Cardiac muscle cell (in vitro differentiated cells and primary cell): Measurements from ENCODE around the gene USE1. TPM values are rescaled to one million over a fixed set of nuclear protein-coding genes. Genes with fewer than 3 reads are reported as not detected.

Experiments
- DNase-seq, 2 donors: peaks; one replicate each; pipeline versions ENCODE4 v3.0.0 to v3.0.0-alpha.2; 2010 to 2017; ENCODE audit warnings: low read depth in 1 of 2, low spot score in 1 of 2
- H3K27ac ChIP-seq: fragments of 200-600 bp; sonication (generic); 2 replicates; pipeline ENCODE4 v1.5.1; 2016
- H3K27me3 ChIP-seq: fragments of 200-600 bp; sonication (generic); 2 replicates; pipeline ENCODE4 v1.6.0; 2016; ENCODE audit warnings: control low read depth
- H3K36me3 ChIP-seq: fragments of 200-600 bp; sonication (generic); 2 replicates; pipeline ENCODE4 v1.5.1; 2016; ENCODE audit warnings: control low read depth
- H3K4me1 ChIP-seq: fragments of 200-600 bp; sonication (generic); 2 replicates; pipeline ENCODE4 v1.8.1; 2017; ENCODE audit warnings: low read depth, mild to moderate bottlenecking, mixed run types
- H3K4me3 ChIP-seq: fragments of 200-600 bp; sonication (generic); 2 replicates; pipeline ENCODE4 v1.5.1; 2016; ENCODE audit warnings: mild to moderate bottlenecking
- H3K9me3 ChIP-seq: fragments of 200-600 bp; sonication (generic); 2 replicates; pipeline ENCODE4 v1.5.1; 2017; ENCODE audit warnings: low read depth, mild to moderate bottlenecking, control low read depth
- polyA plus RNA-seq: library from polyadenylated mRNA; unstranded; fragments of >200 nt; fragmentation: Nextera tagmentation; extraction: Ambion mirVana; gene quantifications from 2 replicates; pipeline ENCODE4 v1.2.1, GENCODE V29; 2016
- total RNA-seq: library from RNA; depleted of rRNA; stranded (reverse); fragments of >200 nt; gene quantifications from 2 replicates; pipeline ENCODE4 v1.2.3, GENCODE V29; 2016
- TF ChIP-seq, protein P1 (sequence below): IDR thresholded peaks from 2 replicates; pipeline ENCODE4 v1.5.1; 2012; ENCODE audit warnings: low read depth, mild to moderate bottlenecking, low read length

Gene USE1
- total and polyA plus RNA-seq, 2 experiments from 2014 or later = 28.5 to 38.1 TPM

DNA sequence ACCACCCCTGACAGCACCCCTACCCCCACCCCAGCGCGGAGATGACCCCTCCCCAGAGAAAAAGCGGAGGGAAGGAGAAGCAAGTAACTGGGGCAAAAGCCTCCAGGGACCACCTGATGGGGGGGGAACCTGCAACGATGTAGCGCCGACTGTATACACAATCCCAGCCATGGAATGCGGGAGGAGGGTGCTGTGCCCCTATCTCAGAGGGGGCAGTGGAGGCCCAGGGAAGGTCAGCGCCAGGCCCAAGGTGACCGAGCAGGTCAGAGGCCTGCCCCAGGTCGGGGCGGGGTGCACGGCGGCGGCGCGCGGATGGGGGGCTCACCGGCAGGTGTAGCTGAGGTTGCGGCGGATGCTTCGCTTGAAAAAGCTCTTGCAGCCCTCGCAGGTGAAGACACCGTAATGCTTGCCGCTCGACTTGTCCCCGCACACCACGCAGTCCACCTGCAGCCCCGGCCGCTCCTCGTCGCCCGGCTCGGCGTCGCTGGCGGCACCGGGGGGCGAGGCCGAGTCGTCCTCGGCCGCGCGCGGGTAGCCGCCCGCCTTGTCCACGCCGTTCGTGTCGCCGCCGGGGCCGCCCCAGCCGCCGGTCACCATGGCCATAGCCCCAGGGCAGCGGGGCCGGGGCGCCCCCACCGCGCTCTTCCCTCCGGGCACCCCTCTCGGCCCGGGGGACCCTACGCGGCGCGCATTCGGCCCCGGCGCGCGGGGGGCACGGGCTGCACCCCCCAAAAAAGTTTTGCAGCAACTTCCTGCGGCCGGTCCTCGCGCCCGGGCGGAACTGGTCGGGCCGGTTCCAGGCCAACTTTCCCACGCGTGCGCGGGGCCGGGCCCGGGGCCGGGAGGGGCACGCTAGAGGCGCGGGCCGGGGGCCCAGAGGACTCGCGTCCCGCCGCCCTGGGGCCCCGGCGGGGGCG, 29.7 kb downstream of the USE1 start:
- Histone ChIP-seq H3K36me3 (no peaks in the 10 kb centered on the region), H3K4me3 (peak overlapping the region; percentile 100), H3K27ac (peak overlapping the region; percentile 73), H3K9me3 (no peaks in the 10 kb centered on the region), H3K27me3 (no peaks in the 10 kb centered on the region), H3K4me1 (peaks cover 26% of the 10 kb centered on the region)
- TF ChIP-seq, protein P1, sequence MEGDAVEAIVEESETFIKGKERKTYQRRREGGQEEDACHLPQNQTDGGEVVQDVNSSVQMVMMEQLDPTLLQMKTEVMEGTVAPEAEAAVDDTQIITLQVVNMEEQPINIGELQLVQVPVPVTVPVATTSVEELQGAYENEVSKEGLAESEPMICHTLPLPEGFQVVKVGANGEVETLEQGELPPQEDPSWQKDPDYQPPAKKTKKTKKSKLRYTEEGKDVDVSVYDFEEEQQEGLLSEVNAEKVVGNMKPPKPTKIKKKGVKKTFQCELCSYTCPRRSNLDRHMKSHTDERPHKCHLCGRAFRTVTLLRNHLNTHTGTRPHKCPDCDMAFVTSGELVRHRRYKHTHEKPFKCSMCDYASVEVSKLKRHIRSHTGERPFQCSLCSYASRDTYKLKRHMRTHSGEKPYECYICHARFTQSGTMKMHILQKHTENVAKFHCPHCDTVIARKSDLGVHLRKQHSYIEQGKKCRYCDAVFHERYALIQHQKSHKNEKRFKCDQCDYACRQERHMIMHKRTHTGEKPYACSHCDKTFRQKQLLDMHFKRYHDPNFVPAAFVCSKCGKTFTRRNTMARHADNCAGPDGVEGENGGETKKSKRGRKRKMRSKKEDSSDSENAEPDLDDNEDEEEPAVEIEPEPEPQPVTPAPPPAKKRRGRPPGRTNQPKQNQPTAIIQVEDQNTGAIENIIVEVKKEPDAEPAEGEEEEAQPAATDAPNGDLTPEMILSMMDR = no peak
- DNase-seq = no peak

DNA sequence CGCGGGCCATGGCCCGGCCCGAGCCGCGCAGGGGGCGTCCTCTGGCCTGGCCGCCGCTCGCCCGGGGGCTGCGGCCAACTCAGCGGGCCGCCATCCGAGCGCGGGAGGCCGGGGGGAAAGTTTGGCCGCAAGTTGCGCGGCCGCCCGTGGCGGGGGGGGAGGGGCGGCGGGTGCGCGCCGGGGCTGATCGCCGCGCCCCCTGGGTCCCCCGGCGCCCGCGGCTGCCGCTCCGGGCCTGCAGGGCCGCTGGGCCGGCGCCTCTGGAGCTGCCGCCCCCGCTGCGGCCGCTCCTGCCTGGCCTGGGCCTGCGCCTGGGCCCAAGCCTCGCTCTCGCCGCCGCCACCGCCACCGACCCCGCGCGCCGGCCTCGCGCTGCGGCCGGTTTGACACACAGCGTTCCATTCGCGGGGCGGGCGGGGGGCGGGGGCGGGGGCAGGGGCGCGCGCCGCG, 30.4 kb downstream of the USE1 start, which contains the start of gene NR2F6:
Gene NR2F6 (minus strand): TSS at position 385 of the 450 bp plus-strand sequence. CDS start 699 bp downstream, outside the sequence.
- H3K27me3 ChIP-seq = no peaks in the 10 kb centered on the region
- no peaks in the 10 kb centered on the region for H3K36me3 ChIP-seq
- H3K4me1 ChIP-seq = peaks cover 26% of the 10 kb centered on the region
- TF ChIP-seq, protein P1 = no peak
- H3K4me3 ChIP-seq = peak within 1 kb of the TSS; percentile 100
- DNase-seq = no peak
- no peaks in the 10 kb centered on the region for H3K9me3 ChIP-seq
- H3K27ac ChIP-seq = peak within 1 kb of the TSS; percentile 88

DNA sequence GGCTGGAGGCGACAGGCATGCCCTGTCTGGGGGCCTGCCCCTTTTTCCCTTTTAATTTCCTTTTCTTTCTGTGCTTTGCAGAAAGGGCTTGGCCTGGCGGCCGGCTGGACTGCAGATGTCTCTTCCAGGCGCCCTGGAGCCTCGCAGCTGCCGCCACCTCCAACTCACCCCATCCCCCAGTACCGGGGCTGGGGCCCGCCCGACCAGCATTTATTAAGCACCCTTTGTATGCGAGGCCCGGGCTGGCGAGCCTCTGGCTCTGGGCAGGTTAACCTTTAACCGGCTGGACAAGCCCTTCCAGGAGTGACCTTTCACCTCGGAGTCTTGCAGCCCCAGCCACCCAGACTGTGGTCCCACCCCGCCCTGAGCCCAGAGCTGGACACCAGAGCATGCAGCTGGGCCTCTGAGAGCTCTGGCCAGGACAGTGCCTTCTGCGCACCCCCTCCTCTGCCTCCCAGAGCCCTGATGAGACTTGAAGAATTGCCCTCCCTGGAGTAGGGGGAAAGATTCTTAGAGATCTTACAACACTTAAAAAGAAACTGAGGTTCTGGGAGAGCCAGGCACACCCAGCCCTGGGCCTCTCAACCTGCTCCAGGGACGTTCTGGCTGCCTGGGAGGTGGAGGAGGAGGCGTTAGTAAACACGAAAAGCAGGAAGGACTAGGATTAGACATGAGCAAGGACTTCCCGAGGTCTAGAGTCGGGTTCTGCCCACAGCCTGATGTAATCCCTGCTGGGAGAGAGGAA, 31.7 kb downstream of the USE1 start:
- peak in 1 of 2 donors; percentile 29 for DNase-seq
- Histone ChIP-seq H3K4me1 (peaks cover 26% of the 10 kb centered on the region), H3K27ac (peak overlapping the region; percentile 88), H3K9me3 (no peaks in the 10 kb centered on the region), H3K4me3 (peak overlapping the region; percentile 39), H3K27me3 (no peaks in the 10 kb centered on the region), H3K36me3 (no peaks in the 10 kb centered on the region)
- TF ChIP-seq, protein P1 = no peak

DNA sequence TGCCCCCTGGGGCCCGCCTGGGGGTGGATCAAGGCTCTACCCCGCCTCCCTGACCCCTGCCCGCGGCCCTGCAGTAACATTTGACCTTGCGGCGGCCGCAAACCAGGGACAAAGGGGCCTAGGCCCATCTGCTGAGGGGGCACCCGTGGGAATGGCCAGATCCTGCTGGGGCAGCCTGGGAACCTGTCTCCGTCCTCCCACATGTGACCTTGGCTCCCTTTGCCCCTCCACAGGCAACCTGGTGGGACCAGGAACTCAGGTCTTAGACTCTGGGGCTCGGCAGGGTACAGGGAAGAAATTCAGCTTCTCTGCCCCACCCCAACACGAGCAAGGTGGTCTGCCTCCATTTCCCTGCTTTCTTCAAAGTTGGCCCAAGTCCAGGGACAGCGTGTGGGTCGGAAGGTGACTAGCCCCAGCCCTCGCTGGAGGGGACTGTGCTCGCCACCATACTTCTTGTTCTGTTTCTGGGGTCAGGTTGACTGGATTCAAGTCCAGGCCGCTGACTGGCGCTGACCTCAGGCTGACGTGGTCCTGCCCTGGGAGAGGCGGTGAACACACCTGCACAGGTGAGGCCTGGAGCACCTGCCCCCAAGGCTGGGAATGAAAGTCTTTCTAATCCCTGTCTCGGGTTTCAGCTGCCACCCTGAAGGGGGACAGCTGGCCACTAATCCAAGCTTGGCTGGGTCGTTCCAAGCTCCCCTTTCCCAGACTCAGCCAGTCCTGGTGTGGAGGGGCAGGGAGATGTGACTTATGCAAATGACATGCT, 33.0 kb downstream of the USE1 start:
- TF ChIP-seq, protein P1 = no peak
- peak overlapping the region; percentile 76 for H3K27ac ChIP-seq
- H3K36me3 ChIP-seq = no peaks in the 10 kb centered on the region
- no peaks in the 10 kb centered on the region for H3K27me3 ChIP-seq
- peaks cover 25% of the 10 kb centered on the region for H3K4me1 ChIP-seq
- H3K4me3 ChIP-seq = no peak overlapping the region
- no peaks in the 10 kb centered on the region for H3K9me3 ChIP-seq
- no peak for DNase-seq
